Measurements from ENCODE around the gene CCDC92B.

The CCDC92B gene

DNA sequence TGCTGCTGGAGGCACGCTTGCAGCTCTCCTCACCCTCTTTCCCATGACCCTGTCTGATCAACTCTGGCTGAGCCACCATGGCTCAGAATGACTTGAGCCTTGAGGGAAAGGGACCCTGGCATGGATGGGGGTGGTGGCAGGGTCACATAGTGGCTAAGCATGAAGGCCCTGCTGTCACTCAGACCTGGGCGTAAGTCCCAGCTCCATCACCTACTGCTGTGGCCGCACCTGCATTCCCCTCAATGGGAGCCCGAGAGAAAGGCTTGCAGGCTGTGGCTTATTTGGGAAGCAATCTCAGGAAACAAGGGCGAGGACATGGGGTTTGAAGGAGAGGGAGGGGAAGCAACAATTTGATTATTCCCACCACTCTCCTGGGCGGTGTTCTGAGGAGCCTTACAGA, 29.0 kb upstream of the CCDC92B start:
- DNase-seq (ENCODE audit: low spot score): no peak

GRCh38 chr17:2777242-2777867, 27.9 kb upstream of the CCDC92B start:
- DNase-seq (ENCODE audit: low spot score): no peak

DNA sequence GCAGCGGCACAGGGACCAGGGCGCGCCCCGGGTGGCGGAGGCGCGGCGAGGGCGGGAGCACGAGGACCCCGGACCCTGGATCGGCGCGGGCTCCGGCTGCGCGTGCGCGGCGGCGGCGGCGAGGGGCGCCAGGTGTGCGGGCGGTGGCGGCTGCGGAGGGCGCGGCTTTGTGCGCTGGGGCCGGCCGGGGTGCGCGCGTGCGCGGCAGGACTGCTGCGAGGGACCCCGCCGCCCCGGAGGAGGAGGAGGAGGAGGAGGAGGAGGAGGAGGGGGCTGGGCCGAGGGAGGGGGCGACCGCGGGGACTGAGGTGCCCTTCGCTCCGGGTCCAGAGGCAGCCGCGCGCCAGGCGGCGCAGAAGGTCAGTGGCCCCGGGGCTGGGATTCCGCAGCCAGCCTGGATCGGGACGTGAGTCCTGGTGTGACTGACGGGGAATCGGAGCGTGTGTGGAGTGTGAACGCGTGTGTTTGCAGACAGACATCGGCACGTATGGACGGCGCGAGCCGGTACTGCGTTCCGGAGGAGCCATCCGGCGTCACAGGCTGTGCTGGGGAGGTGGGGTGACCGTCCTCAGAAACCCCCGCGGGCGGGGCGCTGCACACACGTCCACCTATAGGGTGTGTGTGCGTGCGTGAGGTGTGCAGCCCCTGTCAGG, 27.3 kb upstream of the CCDC92B start:
- no peak for DNase-seq (ENCODE audit: low spot score)

- DNase-seq (ENCODE audit: low spot score): no peak
Observed at GRCh38 chr17:2775206-2775605, 25.8 kb upstream of the CCDC92B start.

- no peak for DNase-seq (ENCODE audit: low spot score)
Observed at GRCh38 chr17:2770129-2770528, 20.7 kb upstream of the CCDC92B start.

GRCh38 chr17:2758870-2759269, 9.4 kb upstream of the CCDC92B start:
- no peak for DNase-seq (ENCODE audit: low spot score)

DNA sequence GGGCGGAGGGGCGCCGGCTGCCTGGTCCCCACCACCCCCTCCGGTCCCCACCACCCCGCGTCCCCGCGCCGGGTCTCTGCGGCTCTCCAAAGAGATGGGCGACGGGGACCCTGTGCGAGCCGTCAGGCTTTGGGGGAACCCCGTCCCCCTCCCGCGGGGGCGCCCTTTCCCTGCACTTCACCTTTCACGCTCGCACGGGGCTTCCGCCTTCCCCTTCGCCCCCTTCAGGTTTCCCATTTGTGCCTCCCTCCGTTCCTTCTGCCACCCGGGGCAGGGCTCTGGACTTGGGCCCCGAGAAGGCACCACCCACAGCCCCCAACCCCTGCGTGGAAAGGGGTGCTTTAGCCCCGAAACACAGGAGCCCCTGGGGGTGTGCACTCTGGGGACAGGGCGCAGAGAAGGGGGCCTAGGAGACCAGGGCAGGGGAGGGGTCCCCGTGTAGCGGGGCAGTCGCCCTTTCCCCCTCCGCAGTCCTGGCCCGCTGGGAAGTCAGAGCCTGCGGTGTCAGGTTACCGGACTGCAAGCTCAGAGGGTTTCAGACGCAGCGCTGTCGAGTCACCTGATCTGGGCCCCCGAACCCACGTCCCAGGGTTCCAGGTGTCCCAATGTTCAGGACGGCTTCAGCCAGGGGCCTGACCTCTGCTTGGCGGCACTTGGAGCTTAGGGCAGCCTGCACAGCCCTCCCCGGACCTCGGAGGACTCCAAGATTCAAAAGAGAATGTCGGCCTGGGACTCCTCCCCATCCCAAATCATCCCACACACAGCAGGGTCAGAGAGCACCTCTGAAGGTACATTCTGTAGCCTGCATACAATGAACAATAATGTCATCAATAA, 6.7 kb upstream of the CCDC92B start:
- DNase-seq (ENCODE audit: low spot score): no peak

DNA sequence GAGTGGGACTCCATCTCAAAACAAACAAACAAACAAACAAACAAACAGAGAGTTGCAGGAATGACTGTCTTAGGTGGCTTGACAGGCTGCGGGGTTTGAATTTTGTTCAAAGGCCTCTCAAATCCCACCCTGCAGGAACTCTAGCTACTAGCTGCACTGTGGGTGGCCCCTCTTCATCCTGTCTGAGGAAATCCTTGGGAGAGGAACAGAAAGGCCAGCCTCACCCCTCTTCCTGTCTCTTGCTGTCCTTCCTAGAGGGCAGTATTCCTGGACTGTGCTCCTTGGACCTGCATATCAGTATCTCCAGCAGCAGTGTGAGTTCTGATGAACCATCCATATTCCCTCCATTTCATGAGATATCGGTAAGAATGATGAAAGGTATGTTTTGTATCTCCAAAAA, 2.0 kb upstream of the CCDC92B start:
- DNase-seq (ENCODE audit: low spot score): no peak

DNA sequence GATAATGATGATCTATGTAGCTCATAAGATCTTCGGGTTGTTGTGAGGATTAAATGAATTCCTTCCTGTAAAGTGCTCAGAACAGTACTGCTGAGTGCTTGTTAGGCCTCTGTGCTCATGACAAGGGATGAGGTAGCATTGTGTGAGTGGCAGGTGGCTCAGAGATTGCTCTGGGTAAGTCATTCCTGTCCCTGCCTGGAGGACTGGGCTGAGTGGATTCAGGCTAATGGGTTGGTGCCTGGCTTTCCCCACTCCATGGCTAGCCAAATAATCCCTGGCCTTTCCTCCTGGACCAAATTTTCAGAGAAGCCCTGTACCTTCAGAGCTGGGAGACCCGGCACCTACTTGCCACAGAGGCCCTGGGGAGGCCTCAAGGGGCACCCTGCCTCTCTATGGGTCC, 1.3 kb upstream of the CCDC92B start:
- DNase-seq (ENCODE audit: low spot score): no peak

DNA sequence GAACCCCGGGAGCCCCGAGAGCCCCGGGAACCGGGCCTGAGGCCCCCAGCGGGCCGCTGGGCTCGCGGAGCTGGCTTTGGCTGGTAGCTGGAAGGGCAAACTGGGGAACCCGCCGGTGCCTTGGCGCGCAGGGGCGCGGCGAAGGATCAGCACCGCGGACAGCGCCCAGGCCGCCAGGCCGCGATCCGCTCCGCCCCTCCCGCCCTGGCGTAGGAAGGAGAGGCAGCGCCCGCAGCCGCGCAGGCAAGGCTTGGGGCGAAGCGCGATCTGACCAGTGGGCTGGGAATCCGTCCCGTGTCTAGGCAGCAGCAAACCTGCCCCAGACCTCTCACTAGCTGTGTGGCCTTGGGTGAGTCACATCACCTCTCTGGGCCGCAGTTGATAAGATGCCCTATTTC, 331 bp upstream of the CCDC92B start:
- peak; percentile 60 for DNase-seq (ENCODE audit: low spot score)

DNA sequence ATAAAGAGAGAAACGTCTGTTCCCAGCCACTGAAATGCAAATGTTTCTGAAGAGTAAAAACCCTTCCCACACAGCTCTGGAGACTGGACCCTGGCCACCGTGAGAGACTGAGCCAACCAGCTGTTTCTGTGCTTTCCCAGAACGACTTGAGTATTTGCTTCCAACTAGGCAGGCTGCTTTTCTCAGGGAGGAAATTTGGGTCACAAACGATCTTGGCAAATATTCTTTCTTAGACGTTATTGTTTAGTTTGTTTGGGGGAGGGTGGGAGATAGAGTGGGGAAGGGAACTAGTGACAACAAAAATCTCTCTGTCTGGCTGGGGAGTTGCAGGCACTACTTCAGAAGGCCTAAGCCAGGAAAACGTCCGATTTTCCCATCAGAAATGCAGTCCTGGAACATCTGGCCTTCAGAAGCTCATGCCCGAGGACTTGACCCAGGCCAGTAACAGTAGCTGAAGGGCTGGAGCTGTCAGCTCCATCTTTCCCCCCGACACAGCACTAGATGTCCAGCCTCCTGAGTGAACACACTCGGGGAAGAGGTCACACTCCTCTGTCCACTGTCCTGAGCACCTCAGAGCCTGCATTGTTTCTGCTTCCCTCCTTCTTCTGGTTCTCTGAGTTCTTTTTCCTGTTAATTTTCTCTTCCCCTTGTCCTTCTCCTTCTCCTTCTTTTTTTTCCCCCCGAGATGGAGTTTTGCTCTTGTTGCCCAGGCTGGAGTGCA, 4.0 kb downstream of the CCDC92B start:
- DNase-seq (ENCODE audit: low spot score): no peak

DNA sequence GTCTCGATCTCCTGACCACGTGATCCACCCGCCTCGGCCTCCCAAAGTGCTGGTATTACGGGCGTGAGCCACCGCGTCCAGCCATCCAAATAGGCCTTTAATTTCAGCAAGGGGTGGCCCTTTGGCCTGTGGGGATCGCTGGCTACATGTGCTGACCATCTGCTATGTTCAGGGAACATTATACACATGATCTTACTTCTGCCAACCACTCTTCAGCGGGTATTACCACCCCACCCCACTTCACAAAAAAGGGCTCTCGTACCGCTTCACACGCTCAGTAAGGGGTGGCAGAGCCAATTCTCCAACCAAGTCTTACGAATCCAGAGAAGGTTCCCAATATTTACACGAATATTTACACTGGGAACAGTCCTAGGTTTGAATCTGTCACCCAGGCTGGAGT, 11.8 kb downstream of the CCDC92B start:
- no peak for DNase-seq (ENCODE audit: low spot score)

- no peak for DNase-seq (ENCODE audit: low spot score)
Observed at GRCh38 chr17:2736956-2737355, 12.5 kb downstream of the CCDC92B start.

DNA sequence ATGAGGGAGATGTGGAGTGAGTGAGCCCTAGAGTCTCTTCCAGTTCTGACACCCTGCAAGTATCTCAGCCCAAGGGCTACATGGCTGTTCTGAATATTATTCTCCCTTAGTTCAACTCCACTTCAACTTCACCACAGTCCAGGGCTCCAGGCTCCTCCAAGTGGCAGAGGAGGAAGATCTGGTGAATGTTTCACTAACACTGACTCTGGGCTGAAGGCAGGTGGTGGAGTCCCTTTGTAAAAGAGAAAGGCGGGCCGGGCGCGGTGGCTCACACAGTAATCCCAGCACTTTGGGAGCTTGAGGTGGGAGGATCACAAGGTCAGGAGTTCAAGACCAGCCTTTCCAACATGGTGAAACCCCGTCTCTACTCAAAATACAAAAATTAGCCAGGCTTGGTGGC, 13.6 kb downstream of the CCDC92B start:
- no peak for DNase-seq (ENCODE audit: low spot score)

GRCh38 chr17:2734939-2735338, 14.5 kb downstream of the CCDC92B start:
- no peak for DNase-seq (ENCODE audit: low spot score)

- DNase-seq (ENCODE audit: low spot score): no peak
Observed at GRCh38 chr17:2731807-2732206, 17.6 kb downstream of the CCDC92B start.

- DNase-seq (ENCODE audit: low spot score): no peak
Observed at GRCh38 chr17:2730764-2731353, 18.6 kb downstream of the CCDC92B start.

- DNase-seq (ENCODE audit: low spot score): no peak
Observed at GRCh38 chr17:2724784-2725164, 24.7 kb downstream of the CCDC92B start.

- no peak for DNase-seq (ENCODE audit: low spot score)
Observed at GRCh38 chr17:2723997-2724783, 25.3 kb downstream of the CCDC92B start.

- no peak for DNase-seq (ENCODE audit: low spot score)
Observed at GRCh38 chr17:2723505-2723996, 25.9 kb downstream of the CCDC92B start.

- no peak for DNase-seq (ENCODE audit: low spot score)
Observed at GRCh38 chr17:2722611-2723010, 26.8 kb downstream of the CCDC92B start.
